NCI-H1694 treated with DMSO at 0.1 percent for 48 hours (cell line): ENCODE measurements around the gene METRN.
A peak's percentile ranks its signal among the peaks of the same experiment; 100 is the strongest.

Experiments used
- DNase-seq: peaks from one replicate; lab custom pipeline; 2025; lab: John Stamatoyannopoulos, UW

Gene METRN

DNA sequence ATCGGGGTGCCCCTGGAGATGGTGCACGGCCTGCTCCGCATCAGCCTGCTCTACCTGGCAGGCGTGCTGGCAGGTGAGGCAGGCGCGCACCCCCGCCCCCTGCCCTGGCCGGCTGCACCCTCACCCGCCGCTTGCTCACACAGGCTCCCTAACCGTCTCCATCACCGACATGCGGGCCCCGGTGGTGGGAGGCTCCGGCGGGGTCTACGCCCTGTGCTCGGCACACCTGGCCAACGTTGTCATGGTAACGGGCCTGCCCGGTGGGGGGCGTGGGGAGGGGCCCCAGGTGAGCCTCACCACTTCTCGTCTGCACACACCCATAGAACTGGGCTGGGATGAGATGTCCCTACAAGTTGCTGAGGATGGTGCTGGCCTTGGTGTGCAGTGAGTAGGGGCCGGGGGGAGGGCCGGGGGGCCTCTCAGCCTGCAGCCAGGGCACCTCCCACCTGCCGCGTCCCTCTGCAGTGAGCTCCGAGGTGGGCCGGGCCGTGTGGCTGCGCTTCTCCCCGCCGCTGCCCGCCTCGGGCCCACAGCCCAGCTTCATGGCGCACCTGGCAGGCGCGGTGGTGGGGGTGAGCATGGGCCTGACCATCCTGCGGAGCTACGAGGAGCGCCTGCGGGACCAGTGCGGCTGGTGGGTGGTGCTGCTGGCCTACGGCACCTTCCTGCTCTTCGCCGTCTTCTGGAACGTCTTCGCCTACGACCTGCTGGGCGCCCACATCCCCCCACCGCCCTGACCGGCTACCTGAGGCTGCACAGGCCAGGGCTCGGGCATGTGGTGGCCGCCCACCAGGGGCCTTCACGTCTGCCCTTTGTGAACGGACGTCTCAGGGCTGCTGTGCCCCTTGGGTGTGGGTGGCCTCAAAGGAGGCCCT is 37.4 kb upstream of the METRN start:
- no peak for DNase-seq

DNA sequence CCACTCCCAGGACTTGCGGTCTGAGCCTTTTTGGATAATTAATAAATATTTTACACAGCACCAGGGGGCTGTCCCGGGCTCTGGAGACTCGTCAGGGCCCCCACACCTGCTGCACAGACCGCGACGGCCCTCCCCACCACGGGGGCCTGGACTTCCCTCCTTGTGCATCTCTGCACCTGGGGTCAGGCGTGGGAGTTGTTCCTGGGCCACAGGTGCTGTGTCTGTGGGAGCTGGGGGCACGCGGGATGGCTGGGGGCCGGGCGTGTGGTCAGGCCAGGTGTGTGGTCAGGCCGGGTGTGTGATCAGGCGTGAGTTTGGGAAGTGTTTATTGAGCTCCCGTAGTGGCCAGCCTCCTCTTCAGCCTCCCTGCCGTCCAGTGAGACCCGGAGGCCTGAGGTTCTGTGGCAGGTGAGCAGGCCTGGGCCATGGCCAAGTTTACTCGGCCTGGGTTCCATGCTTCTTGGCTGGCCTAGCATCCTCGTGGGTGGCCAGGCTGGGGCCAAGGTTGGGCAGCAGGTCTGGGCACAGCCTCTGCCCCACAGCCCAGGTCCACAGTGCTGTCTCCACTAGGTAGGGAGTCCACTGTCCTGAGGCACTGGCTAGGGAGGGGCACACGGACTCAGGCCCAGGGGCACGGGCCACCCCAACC is 36.6 kb upstream of the METRN start:
- DNase-seq, result no peak

DNA sequence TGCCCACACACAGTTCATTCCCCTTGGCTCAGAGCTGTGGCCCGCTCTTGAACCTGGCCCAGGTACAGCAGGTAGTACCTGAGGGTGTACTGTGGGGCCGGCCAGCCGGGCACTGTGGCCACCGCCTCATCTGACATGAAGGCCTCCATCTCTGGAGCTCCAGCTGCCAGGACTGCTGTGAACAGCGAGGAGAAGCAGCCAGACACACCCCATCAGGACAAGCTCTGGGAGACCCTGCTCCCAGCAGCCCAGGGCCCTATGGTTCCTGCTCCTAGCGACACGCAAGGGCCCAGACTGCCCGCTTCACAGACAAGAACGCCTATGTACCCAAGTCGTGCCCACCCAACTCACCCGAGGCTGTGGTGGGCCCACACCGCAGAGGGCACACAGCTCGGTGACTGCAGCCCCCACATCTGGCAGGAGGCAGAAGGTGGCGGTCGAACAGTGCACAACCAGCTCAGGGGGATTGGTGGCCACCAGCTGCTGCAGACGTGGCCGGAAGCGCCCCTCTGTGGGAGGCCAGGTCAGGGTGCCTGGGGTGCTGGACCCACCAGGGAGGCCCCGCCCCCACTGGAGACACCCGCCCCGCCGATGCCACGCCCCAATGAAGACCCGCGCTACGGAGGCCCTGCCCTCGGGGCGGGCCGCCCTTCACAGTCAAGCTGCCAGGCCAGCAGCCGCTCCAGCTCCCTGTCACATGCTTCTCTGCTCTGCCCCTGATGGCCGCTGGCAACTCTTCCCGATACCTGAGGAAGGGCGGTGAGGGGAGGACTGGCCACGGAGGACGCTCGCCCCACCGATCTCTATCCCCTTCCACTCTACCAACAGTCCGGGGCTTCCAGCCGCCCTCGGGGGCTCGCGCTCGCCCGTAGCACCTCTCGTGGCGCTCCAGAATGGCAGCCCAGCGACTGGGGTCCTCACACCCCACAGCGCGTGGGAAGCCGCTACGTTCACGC is 35.8 kb upstream of the METRN start:
- peak; percentile 27 for DNase-seq

DNA sequence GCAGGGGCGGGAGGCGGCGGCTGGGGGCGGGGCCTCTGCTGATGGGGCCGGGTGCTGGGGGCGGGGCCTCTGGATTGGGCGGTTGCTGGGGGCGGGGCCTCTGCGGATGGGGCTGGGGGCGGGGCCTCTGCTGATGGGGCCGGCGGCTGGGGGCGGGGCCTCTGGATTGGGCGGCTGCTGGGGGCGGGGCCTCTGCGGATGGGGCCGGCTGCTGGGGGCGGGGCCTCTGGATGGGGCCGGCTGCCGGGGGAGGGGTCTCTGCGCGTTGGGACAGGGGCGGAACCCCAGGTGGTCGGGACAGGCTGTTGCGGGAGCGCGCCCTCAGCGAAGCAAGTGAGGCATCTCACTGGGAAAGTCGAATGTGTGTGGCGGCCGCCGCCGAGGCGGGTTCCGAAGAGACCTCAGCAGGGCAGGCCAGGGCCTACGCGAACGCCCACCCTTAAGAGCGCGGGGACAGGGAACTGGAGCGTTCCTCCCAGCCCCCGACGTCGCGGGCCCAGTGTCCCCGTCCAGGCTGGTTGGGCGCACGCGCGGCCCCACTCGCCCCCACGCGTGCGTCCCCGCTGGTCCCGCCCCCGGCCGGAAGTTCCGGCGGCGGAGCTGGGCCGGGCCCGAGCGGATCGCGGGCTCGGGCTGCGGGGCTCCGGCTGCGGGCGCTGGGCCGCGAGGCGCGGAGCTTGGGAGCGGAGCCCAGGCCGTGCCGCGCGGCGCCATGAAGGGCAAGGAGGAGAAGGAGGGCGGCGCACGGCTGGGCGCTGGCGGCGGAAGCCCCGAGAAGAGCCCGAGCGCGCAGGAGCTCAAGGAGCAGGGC is 34.9 kb upstream of the METRN start, which contains the start of gene STUB1:
TSS of gene STUB1 (plus strand) at position 597 of the 811 bp plus-strand sequence. CDS start at position 713, 116 bp downstream.
- DNase-seq, result peak; percentile 49

DNA sequence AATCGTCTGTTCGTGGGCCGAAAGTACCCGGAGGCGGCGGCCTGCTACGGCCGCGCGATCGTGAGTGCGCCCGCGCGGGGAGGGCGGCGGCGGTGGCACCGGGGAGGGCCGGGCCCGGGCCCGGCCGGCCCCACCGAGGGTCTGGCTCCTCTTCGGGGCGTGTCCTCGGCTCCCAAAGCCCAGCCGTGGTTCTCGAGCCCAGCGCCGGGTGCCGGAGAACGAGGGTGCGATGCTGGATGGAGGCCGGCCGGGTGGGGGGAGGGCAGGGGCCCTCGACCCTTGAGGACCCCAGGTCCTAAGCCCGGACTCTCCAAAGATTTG is 34.3 kb upstream of the METRN start:
- DNase-seq, result no peak

DNA sequence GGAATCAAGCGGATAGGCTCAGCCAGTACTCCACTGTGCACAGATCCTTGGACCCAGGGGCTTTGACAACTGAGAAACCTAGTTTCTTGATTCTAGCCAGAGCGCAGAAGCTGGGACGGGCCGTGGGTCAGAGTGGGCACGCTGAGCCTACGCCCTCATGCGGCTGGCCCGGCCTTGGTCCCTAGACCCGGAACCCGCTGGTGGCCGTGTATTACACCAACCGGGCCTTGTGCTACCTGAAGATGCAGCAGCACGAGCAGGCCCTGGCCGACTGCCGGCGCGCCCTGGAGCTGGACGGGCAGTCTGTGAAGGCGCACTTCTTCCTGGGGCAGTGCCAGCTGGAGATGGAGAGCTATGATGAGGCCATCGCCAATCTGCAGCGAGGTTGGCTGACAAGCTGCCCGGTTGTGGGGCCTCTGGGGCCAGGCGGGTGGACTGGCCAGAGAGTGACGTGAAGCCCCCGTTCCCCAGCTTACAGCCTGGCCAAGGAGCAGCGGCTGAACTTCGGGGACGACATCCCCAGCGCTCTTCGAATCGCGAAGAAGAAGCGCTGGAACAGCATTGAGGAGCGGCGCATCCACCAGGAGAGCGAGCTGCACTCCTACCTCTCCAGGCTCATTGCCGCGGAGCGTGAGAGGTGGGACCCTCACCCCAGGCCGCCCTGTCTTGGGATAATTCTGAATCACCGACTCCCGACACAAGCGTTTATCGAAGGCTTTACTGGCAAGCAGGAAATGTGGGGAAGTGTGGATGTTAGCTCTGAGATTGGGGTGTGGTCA is 33.8 kb upstream of the METRN start:
- DNase-seq, result no peak

DNA sequence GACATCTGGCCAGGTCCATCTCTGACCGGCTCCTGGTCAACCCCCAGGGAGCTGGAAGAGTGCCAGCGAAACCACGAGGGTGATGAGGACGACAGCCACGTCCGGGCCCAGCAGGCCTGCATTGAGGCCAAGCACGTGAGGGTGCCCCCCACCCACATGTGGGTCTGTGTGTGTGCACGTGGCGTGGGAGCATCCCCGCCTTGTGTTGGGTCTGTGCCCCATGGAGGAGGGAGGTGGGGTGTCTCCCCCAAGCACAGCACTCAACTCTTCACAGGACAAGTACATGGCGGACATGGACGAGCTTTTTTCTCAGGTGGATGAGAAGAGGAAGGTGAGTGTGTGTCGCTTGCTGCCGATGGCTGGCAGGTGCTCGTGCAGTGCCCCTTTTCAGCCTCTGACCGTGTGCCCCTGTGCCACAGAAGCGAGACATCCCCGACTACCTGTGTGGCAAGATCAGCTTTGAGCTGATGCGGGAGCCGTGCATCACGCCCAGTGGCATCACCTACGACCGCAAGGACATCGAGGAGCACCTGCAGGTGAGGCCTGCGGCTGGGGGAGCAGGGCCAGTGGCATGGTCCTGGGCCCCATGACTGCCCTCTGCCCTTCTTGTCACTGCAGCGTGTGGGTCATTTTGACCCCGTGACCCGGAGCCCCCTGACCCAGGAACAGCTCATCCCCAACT is 33.0 kb upstream of the METRN start:
- DNase-seq, result no peak

DNA sequence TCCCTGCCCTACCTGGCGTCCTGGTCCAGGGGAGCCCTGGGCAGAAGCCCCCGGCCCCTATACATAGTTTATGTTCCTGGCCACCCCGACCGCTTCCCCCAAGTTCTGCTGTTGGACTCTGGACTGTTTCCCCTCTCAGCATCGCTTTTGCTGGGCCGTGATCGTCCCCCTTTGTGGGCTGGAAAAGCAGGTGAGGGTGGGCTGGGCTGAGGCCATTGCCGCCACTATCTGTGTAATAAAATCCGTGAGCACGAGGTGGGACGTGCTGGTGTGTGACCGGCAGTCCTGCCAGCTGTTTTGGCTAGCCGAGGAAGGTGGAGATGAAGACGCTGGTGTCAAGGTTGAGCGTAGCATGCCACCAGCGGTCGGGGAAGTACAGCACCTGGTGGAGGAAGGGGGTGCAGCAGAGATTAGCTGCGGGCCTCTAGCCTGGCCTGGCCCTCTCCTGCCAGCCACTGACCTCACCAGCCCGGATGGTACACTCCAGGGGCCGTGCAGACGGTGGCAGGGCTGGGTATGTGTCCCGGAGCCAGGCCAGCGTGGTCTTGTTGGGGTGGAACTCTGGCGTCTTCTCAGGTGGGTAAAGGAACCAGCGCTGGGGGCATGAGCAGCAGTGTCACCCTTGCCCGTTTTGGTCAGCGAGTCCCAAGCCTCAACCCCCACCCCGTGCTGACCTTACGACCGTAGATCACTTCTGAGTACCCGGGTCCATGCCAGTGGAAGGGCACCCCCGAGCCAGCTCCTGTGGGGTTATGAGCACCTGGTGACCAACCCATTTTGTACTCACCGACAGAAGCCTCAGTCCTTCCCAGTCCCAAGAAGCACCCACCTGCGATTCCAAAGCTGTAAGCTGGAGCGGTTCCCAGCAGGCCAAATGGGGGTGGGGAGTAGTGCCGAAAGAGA is 32.2 kb upstream of the METRN start:
- no peak for DNase-seq

DNA sequence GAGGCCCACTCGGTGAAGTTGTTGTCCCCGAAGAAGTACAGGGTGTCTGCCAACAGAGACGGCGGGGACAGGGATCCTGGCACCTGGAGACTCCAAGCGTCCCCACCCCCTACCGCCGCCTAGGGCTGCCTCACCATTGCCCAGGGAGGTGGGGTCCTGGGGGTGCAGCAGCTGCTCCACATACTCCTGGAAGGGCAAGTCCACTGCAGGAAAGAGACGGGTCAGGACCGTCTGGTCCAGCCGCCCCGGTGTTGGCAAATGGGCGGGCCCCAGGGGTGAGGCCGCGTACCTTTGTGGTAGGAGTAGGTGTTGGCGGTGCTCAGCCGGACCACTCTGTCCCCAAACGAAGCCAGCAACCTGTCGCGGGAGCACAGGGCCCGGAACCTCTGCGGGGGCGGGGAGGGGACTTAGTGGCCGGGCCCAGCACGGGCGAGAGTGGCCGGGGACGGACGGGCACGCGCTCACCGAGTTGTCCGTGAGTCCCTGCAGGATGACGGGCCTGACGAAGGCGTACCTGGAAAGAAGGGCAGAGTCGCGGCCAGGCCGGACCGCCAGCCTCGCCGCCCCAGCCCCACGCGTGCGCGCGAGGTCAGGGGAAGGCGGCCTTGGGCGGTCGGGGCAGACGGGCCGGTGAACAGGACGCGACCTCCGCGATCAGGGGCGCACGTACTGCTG is 31.4 kb upstream of the METRN start:
- DNase-seq, result no peak

DNA sequence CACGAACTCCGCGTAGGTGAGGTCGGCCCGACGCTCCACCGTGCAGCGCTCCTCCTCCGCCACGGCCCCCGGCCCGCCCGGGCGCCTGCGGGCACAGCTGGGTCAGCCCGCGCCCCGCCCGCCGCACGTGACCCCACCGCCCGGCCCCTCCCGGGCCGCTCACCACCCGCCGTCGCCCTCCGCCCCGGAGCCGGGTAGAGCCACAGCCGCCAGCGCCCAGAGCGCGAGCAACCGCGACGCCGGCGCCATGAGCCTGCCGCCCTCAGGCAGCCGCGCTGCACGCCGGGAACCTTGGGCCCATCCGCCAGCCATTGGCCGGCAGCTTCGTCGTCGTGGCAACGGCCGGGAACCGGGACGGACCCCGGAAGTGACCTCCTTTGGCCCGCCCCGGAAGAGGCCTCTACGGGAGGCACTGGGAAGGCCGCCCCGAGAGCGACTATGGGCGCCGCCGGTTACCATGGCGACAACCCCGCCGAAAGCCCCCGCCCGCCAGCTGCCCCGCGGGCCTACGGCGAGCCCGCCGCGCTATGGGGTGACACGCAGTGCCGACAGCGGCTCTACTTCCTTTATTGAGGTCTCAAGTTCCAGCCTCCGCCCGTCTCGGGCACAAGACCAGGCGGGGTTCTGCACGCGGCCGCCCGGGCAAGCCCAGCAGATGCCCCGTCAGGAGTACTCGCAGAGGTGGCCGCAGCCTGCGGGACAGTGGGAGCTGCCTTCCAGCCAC is 30.7 kb upstream of the METRN start, which contains the start of gene JMJD8:
TSS of gene JMJD8 (minus strand) at position 264 of the 724 bp plus-strand sequence. CDS start at position 249, 15 bp downstream.
- peak; percentile 75 for DNase-seq

DNA sequence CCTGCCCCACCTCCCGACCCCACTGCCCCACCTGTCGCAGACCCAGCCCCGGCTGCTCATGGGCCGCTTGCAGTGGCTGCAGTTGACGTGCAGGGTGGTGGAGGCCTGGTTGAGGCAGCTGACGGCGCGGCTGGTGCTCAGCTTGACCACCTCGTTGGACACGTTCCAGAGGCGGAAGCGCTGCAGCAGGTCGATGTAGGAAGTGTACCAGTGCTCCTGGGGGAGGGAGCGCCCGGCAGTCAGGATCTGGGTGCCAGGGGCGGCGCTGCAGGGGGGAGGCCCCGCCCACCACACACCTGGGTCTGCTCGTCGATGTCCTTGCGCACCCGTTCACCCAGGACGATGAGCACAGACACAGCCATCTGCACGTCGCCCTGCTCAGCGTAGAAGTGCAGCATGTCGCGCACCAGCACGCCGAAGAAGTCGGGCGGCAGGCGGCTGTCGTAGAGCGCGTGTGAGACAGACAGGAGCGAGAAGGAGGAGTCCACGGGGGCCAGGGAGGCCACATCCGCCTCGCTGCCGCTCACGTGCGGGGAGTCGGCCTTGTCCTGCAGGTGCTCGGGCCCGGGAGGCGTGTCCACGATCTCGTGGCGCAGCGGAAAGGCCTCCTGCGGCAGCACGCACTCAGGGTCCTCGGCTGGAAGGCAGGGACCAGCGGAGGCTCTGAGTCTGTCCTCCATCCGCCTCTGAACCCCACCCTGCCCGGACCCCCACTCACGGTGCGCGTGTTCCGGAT is 29.8 kb upstream of the METRN start:
- no peak for DNase-seq

DNA sequence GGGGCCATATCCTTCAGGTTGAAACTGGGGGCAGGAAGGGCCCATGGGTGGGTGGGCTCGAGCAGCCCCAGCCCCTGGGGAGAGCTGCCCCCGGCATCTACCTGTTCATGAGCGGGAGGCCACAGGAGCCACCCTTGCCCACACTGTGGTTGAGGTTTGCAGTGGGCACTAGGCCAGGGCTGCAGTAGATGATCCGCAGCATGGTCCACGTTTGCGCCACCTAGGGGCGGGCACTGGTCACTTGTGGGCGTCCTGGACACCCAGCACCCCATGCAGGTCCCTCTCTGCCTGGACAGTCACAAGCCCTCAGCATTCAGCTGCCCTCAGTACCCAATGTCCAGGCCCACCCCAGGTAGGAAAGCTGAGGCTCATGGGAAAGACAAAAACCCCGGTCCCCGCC is 29.0 kb upstream of the METRN start:
- DNase-seq, result no peak

DNA sequence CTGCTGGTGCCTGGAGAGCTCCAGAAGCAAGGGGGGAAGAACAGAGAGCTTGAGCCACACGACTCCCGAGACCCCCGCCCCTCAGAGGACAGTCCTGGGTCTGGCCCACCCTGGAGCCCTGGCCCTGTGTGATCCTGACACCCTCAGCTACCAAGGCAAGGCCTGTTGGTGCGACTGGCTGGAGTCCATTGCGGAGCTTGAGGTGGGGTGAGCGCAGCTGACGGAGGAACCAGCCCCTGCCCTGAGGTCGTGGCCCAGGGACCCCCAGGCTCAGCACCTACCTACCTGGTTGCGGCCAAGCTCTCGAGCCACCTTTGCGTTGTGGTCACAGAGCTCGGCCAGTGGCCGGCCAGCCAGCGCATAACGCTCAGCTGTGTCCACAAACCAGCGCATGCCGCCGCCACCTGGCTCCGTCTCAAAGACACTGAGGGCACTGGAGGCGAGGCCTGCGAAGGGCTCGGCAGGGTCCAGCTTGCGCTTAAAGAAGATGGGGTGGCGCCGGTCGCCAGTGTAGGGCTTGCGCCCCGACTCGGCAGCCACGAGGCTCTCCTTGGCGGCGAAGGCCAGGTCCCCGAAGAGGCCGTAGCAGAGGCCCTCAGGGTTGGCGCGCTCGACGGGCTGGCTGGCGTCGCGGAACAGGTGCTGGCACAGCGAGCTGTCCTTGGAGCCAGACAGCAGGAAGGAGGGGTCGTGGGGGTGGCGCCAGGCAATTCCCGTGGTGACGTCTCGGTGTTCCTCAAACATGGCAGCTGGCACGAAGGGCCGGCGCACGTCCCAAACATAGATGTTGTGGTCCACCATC is 28.3 kb upstream of the METRN start:
- DNase-seq, result no peak

DNA sequence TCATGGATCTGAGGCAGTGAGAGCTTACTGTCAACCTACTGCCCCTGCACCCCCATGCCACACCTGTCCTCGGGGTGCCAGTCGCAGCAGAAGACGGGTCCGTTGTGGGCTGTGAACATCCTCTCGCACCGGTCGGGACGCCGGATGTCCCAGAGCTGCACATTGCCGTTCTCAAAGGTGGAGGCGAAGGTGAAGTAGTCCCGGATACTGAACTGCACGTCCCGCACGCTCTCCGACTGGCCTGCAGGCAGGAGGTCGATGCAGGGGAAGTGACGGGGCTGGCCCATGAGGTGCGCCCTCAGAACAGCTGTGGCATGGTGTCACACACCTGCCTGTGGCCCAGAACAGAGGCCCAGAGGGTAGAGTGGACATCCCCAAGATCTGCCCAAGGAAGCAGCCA is 27.4 kb upstream of the METRN start:
- DNase-seq, result no peak

DNA sequence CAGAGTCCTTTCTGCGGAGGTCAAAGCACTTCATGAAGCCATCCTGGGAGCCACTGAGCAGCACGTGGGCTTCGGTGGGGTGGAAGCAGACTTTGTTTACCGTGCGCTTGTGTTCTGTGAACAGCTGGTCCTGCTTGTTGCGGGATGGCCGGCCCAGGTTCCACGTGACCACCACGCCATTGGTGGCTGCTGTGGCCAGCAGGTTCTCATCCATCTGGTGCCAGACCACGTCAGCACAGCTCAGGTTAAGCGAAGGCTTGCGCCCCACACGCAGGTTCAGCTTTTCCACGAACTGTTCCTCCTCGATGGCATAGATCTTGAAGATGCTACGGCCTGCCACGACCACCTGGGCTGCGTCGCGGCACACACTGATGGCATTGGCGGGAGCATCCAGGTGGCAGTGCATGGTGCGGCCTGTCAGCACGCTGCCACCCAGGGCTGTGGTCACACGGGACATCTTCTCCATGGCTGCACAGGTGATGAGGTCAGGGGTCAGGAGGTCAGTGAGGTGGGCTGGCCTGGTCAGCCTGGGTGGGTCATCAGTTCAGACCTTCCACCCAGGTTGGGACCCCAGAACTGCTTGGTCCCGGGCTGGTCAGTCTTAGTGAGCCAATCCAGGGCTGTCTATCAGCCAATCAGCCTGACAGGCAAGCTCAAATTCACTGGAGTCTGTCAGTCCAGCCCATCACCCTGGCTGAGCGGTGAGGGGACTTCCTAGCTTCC is 25.6 kb upstream of the METRN start:
- no peak for DNase-seq
